Keratinocyte (primary cell): ENCODE data around the gene RNF31. TPM values are rescaled to one million over a fixed set of nuclear protein-coding genes. Genes with fewer than 3 reads are reported as not detected.

Experiments
- DNase-seq: peaks from one replicate; pipeline ENCODE4 v3.0.0-alpha.2; 2011; ENCODE audit warnings: low read depth, missing footprints, low spot score
- FAIRE-seq: peaks from 2 replicates; lab custom pipeline; 2011; peaks lifted over from hg19 to GRCh38; lab: Jason Lieb, UNC
- H2AFZ ChIP-seq: 2 replicates; pipeline ENCODE4 v1.6.0; 2012; ENCODE audit warnings: low read length, control low read depth, inconsistent platforms; ENCODE audit not compliant: control insufficient read depth
- H3K27ac ChIP-seq: 2 replicates; pipeline ENCODE4 v1.5.1; 2011; ENCODE audit warnings: low read length; ENCODE audit not compliant: control insufficient read depth, insufficient read depth
- H3K27me3 ChIP-seq: 3 replicates; pipeline ENCODE4 v1.6.0; 2011; ENCODE audit warnings: low read length; ENCODE audit not compliant: control insufficient read depth, insufficient read depth; ENCODE audit errors: extremely low read depth
- H3K36me3 ChIP-seq, 2 experiments: 2 replicates in 1 of 2; 3 replicates in 1 of 2; pipeline ENCODE4 v1.5.1; 2011; ENCODE audit warnings: low read length in 2 of 2, mild to moderate bottlenecking in 1 of 2; ENCODE audit not compliant: control insufficient read depth in 2 of 2, insufficient read depth in 2 of 2; ENCODE audit errors: extremely low read depth in 1 of 2
- H3K4me1 ChIP-seq: 3 replicates; pipeline ENCODE4 v1.5.1; 2011; ENCODE audit warnings: low read length; ENCODE audit not compliant: control insufficient read depth, insufficient read depth; ENCODE audit errors: extremely low read depth
- H3K4me2 ChIP-seq: 3 replicates; pipeline ENCODE4 v1.6.0; 2011; ENCODE audit warnings: low read depth, low read length; ENCODE audit not compliant: control insufficient read depth, insufficient read depth; ENCODE audit errors: extremely low read depth
- H3K4me3 ChIP-seq, 3 experiments: fragments of 200-600 bp in 1 of 3; sonication (generic) in 1 of 3; 2 replicates in 2 of 3; 3 replicates in 1 of 3; pipeline ENCODE4 v1.5.1; 2011 to 2016; ENCODE audit warnings: low read length in 3 of 3, mild to moderate bottlenecking in 3 of 3, control low read depth in 2 of 3, inconsistent platforms in 1 of 3, low read depth in 1 of 3, mixed read lengths in 1 of 3, mixed run types in 1 of 3, moderate library complexity in 1 of 3; ENCODE audit not compliant: control insufficient read depth in 2 of 3, insufficient read depth in 2 of 3; ENCODE audit errors: extremely low read depth in 1 of 3
- H3K79me2 ChIP-seq: 2 replicates; pipeline ENCODE4 v1.6.0; 2012; ENCODE audit warnings: low read length; ENCODE audit not compliant: control insufficient read depth, insufficient read depth
- H3K9ac ChIP-seq: 3 replicates; pipeline ENCODE4 v1.6.0; 2011; ENCODE audit warnings: low read length; ENCODE audit not compliant: control insufficient read depth, insufficient read depth; ENCODE audit errors: extremely low read depth
- H3K9me1 ChIP-seq: 3 replicates; pipeline ENCODE4 v1.6.0; 2011; ENCODE audit warnings: low read length; ENCODE audit not compliant: control insufficient read depth, insufficient read depth; ENCODE audit errors: extremely low read depth
- H3K9me3 ChIP-seq: 2 replicates; pipeline ENCODE4 v1.5.1; 2012; ENCODE audit warnings: low read depth, low read length; ENCODE audit not compliant: control insufficient read depth
- H4K20me1 ChIP-seq: 3 replicates; pipeline ENCODE4 v1.6.0; 2011; ENCODE audit warnings: low read length; ENCODE audit not compliant: control insufficient read depth, insufficient read depth; ENCODE audit errors: extremely low read depth
- CTCF ChIP-seq, 3 experiments: IDR thresholded peaks in 1 of 3; conservative IDR thresholded peaks in 1 of 3; optimal IDR thresholded peaks in 1 of 3; 2 replicates in 2 of 3; 3 replicates in 1 of 3; pipeline versions ENCODE3 to v1.5.1; 2011; ENCODE audit warnings: low read length in 3 of 3, mild to moderate bottlenecking in 3 of 3, moderate library complexity in 2 of 3, control low read depth in 1 of 3, inconsistent platforms in 1 of 3; ENCODE audit not compliant: insufficient read depth in 2 of 3; ENCODE audit errors: extremely low read depth in 1 of 3
- EZH2 ChIP-seq: IDR thresholded peaks from one replicate; pipeline ENCODE4 v1.6.1; 2012; ENCODE audit warnings: inconsistent platforms, mild to moderate bottlenecking, low read length, moderate library complexity
- dilution Hi-C: fragments of 300-500 bp; cut with MboI; formaldehyde crosslinking; loops from one replicate; pipeline ENCODE4 v1.7.0; 2020; ENCODE audit warnings: low sequenced_read_pairs; ENCODE audit not compliant: extremely low pct_ligation_motif_present
- polyA plus RNA-seq, 5 experiments: library from polyadenylated mRNA; depleted of rRNA in 3 of 5; stranded (reverse) in 3 of 5; stranded (forward) in 1 of 5; unstranded in 1 of 5; fragments of >200 nt; gene quantifications; 1 replicate in 1 of 5; 2 replicates in 3 of 5; 3 replicates in 1 of 5; pipeline versions ENCODE4 v1.2.1 to v1.2.3, GENCODE V29; 2011 to 2012; ENCODE audit warnings: missing spikeins in 2 of 5, low read depth in 1 of 5, low replicate concordance in 1 of 5

RNF31 gene
- polyA plus RNA-seq, 1 donor (not counting 4 experiments of a cell fraction or from before 2014, with no cell fraction given), result 17.4 TPM

- Histone ChIP-seq H3K4me3 (no peak overlapping the region), H3K4me2 (no peak overlapping the region), H3K27me3 (no peaks in the 10 kb centered on the region), H3K9ac (no peak overlapping the region), H4K20me1 (no peaks in the 10 kb centered on the region), H3K9me1 (no peaks in the 10 kb centered on the region), H3K79me2 (no peaks in the 10 kb centered on the region), H2AFZ (no peak overlapping the region), H3K4me1 (no peaks in the 10 kb centered on the region), H3K27ac (no peak overlapping the region), H3K36me3 (peaks cover 10 to 32% of the 10 kb centered on the region in 2 experiments), H3K9me3 (no peaks in the 10 kb centered on the region)
- FAIRE-seq (no peak), DNase-seq (no peak)
- TF ChIP-seq CTCF (optimal IDR thresholded peaks at IDR 0.05 in 1 of 3, IDR thresholded peaks at IDR 0.05 in 1 of 3, conservative IDR thresholded peaks at IDR 0.05 in 1 of 3; ENCODE audit: extremely low read depth in 1 of 3, insufficient read depth in 2 of 3, low read length in 3 of 3) (no peak), EZH2 (no peak)
- dilution Hi-C loops, result no loop called here
These were observed 25.6 kb downstream of the RNF31 start for GRCh38 chr14:24172871-24173281.

- peaks cover 32 to 48% of the 10 kb centered on the region in 2 experiments for H3K36me3 ChIP-seq
- no peak overlapping the region for H3K27ac ChIP-seq
- H2AFZ ChIP-seq, result no peak overlapping the region
- H3K9me1 ChIP-seq, result no peaks in the 10 kb centered on the region
- no peak overlapping the region for H3K4me2 ChIP-seq
- peaks cover 8% of the 10 kb centered on the region for H4K20me1 ChIP-seq
- H3K4me3 ChIP-seq, result no peak overlapping the region
- H3K27me3 ChIP-seq, result no peaks in the 10 kb centered on the region
- H3K4me1 ChIP-seq, result no peaks in the 10 kb centered on the region
- DNase-seq (no peak), FAIRE-seq (no peak)
- no peaks in the 10 kb centered on the region for H3K79me2 ChIP-seq
- H3K9me3 ChIP-seq, result no peaks in the 10 kb centered on the region
- TF ChIP-seq CTCF (optimal IDR thresholded peaks at IDR 0.05 in 1 of 3, IDR thresholded peaks at IDR 0.05 in 1 of 3, conservative IDR thresholded peaks at IDR 0.05 in 1 of 3; ENCODE audit: extremely low read depth in 1 of 3, insufficient read depth in 2 of 3, low read length in 3 of 3) (no peak), EZH2 (no peak)
- H3K9ac ChIP-seq, result no peak overlapping the region
- dilution Hi-C loops, result no loop called here
These were observed 29.3 kb downstream of the RNF31 start for GRCh38 chr14:24176599-24176998.
